Cardiac septum (tissue), 1 donor: ENCODE measurements around the gene CHCHD1. TPM values are rescaled to one million over a fixed set of nuclear protein-coding genes. Genes with fewer than 3 reads are reported as not detected.
"Not testable (repeated sequence)": the region's sequence is repeated elsewhere in the genome, so short reads cannot be mapped to it uniquely, and the experiment has no call there.

Experiments used
- DNase-seq: peaks from one replicate; pipeline ENCODE4 v3.0.0-alpha.2; 2020; ENCODE audit warnings: low spot score
- intact Hi-C: fragments of 100-400 bp; cut with DNase I; formaldehyde crosslinking; loops from one replicate; pipeline ENCODE4 v1.14.0; 2022
- total RNA-seq: library from RNA; stranded (reverse); fragmentation: NEBNext Ultra II Directional; extraction: Animal tissue kit (Norgen Biotek cat#: 25700); gene quantifications from one replicate; pipeline ENCODE4 v1.2.1, GENCODE V29; 2021
- donor health status: DM: no; HTN: no; CAD: no.

The CHCHD1 gene
- total RNA-seq, 1 donor from 2014 or later: 19.5 TPM

- intact Hi-C loops: no loop called here
- DNase-seq: no peak
These were observed 7.2 kb downstream of the CHCHD1 start for GRCh38 chr10:73788864-73789658.

DNA sequence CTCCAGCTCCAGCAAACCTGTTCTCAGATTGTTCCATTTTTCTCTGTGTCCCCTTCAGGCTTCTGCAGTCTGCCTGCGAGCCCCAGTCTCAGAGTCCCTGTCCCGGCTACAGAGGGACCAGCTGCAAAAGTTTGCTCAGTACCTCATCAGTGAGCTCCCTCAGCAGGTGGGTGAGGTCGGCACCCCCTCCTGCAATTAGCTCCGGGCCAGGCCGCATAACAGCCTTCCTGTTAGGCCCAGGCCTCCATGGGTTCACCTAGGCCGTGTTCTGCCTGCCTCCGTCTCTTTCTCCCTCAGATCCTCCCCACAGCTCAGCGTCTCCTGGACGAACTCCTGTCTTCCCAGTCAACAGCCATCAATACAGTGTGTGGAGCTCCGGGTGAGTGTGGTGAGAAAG lies 7.8 kb downstream of the CHCHD1 start:
- intact Hi-C loops: no loop called here
- no peak for DNase-seq

DNA sequence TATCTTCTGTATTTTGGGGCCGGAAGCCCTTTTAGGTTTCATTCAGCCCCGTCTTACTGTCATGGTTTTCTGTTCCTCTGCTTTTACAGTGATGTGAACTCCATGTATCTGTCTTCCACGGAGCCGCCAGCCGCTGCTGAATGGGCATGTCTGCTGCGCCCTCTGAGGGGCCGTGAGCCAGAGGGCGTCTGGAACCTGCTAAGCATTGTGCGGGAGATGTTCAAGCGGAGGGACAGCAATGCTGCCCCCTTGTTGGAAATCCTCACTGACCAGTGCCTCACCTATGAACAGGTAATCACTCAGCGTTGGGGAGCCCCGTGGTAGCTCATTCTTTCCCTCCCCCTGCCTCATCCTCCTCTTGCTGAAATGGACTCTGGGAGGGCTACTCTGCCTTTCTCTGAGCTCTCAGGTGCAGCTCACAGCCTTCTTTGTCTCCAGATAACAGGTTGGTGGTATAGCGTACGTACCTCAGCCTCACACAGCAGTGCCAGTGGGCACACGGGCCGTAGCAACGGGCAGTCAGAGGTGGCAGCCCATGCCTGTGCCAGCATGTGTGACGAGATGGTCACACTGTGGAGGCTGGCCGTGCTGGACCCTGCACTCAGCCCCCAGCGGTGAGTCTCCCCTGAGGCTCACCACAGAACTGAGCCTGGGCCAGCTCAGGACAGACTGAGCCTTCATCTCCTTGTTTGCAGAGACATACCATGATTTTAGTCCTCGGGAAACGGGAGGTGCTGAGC lies 9.2 kb downstream of the CHCHD1 start:
- DNase-seq: no peak
- intact Hi-C loops: no loop called here

DNA sequence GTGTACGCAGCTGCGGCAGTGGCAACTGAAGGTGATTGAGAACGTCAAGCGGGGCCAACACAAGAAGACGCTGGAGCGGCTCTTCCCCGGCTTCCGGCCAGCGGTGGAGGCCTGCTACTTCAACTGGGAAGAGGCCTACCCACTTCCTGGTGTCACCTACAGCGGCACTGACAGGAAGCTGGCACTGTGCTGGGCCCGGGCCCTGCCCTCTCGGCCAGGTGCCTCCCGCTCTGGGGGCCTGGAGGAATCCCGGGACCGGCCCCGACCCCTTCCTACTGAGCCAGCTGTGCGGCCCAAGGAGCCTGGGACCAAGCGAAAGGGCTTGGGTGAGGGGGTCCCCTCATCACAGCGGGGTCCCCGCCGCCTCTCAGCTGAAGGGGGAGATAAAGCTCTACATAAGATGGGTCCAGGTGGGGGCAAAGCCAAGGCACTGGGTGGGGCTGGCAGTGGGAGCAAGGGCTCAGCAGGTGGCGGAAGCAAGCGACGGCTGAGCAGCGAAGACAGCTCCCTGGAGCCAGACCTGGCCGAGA lies 10.1 kb downstream of the CHCHD1 start:
- no peak for DNase-seq
- intact Hi-C loops: no loop called here

DNA sequence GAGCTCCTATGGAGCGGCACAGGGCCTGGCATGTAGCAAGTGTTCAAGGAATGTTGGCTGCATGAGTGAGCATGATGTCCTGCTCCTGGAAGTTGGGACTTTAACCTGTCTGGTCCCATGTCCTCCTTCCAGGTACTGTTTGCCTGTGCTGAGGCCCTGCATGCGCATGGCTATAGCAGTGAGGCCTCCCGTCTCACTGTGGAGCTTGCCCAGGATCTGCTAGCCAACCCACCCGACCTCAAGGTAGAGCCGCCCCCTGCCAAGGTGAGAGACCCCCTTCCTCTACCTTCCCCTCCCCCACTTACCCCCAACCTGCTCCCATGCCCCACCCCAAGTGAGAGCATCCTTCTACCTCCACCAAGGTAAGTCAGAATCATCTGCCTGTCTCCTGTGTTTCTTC lies 11.6 kb downstream of the CHCHD1 start:
- intact Hi-C loops: no loop called here
- no peak for DNase-seq

DNA sequence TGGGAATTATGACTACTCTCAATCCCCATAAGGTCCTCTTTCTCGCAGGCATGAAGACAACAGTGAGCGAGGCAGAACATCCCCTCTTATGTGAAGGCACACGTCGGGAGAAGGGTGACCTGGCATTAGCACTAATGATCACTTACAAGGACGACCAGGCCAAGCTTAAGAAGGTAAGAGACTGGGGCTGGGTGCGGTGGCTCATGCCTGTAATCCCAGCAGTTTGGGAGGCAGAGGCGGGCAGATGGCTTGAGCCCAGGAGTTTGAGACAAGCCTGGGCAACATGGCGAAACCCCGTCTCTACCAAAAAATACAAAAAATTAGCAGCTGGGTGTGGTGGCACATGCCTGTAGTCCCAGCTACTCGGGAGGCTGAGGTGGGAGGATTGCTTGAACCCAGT lies 13.6 kb downstream of the CHCHD1 start:
- intact Hi-C loops, DNase-seq: not testable (repeated sequence)

GRCh38 chr10:73796035-73796434 lies 14.2 kb downstream of the CHCHD1 start:
- DNase-seq, intact Hi-C loops: not testable (repeated sequence)

- intact Hi-C loops: no loop called here
- DNase-seq: no peak
These were observed 14.9 kb downstream of the CHCHD1 start for GRCh38 chr10:73796766-73797165.

DNA sequence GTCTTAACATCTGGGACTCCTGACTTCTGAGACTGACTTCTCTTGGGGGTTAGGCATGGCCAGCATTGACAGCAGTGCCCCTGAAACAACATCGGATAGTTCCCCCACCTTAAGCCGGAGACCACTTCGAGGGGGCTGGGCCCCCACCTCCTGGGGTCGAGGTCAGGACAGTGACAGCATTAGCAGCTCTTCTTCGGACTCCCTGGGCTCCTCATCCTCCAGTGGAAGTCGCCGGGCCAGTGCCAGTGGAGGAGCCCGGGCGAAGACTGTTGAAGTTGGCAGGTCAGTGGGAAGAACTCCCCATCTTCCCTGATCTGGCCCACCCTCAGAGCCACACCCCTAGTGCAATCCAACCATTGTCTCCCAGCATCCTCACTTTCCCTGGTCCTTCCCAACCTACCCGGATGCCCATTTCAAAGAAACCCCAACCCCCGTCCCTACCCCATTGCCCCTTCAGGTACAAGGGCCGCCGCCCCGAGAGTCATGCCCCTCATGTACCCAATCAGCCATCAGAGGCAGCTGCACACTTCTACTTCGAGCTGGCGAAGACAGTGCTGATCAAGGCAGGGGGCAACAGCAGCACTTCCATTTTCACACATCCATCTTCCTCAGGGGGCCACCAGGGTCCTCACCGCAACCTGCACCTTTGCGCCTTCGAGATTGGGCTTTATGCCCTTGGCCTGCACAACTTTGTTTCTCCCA lies 15.6 kb downstream of the CHCHD1 start:
- DNase-seq: no peak
- intact Hi-C loops: no loop called here

- no peak for DNase-seq
- intact Hi-C loops: no loop called here
These were observed 16.2 kb downstream of the CHCHD1 start for GRCh38 chr10:73798087-73798486.

DNA sequence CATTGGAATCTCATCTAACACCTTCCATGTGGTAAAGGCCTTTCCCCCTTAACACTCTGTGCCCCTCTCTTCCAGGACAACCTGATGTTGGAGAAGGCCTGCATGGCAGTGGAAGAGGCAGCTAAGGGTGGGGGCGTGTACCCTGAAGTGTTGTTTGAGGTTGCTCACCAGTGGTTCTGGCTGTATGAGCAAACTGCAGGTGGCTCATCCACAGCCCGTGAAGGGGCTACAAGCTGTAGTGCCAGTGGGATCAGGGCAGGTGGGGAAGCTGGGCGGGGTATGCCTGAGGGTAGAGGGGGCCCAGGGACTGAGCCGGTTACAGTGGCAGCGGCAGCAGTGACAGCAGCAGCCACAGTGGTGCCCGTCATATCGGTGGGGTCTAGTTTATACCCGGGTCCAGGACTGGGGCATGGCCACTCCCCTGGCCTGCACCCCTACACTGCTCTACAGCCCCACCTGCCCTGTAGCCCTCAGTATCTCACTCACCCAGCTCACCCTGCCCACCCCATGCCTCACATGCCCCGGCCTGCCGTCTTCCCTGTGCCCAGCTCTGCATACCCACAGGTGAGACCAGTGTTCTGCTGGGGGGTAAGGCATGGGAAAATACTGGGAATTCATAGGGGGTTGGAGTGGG lies 17.2 kb downstream of the CHCHD1 start:
- intact Hi-C loops: no loop called here
- no peak for DNase-seq

GRCh38 chr10:73799899-73800559 lies 18.2 kb downstream of the CHCHD1 start:
- intact Hi-C loops: no loop called here
- DNase-seq: no peak

- intact Hi-C loops: no loop called here
- DNase-seq: no peak
These were observed 18.9 kb downstream of the CHCHD1 start for GRCh38 chr10:73800560-73801252.

DNA sequence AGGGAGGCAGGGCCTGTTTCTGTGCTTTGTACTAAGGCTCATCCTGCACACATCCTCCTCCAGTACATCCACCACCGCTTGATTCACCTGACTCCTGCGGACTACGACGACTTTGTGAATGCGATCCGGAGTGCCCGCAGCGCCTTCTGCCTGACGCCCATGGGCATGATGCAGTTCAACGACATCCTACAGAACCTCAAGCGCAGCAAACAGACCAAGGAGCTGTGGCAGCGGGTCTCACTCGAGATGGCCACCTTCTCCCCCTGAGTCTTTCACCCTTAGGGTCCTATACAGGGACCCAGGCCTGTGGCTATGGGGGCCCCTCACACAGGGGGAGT lies 19.4 kb downstream of the CHCHD1 start:
- intact Hi-C loops: no loop called here
- DNase-seq: no peak

- DNase-seq: no peak
- intact Hi-C loops: no loop called here
These were observed 20.6 kb downstream of the CHCHD1 start for GRCh38 chr10:73802276-73802991.

- intact Hi-C loops: no loop called here
- DNase-seq: no peak
These were observed 21.9 kb downstream of the CHCHD1 start for GRCh38 chr10:73803680-73804286.

- intact Hi-C loops: no loop called here
- DNase-seq: no peak
These were observed 24.5 kb downstream of the CHCHD1 start for GRCh38 chr10:73806176-73806950.
